Germinal center (tissue), 1 donor: ENCODE data around the gene GULP1.
"Not testable (repeated sequence)": the region's sequence is repeated elsewhere in the genome, so short reads cannot be mapped to it uniquely, and the experiment has no call there.

Source experiments
- DNase-seq: peaks from one replicate; pipeline ENCODE4 v3.0.0; 2012; ENCODE audit warnings: mixed read lengths, low spot score

Gene GULP1

GRCh38 chr2:188291617-188292347 lies at the start of gene GULP1:
Gene GULP1, plus strand, starts transcription at chr2:188291874. Its CDS starts 185,829 bp downstream, at chr2:188477703.
- DNase-seq: no peak

- no peak for DNase-seq
Observed at GRCh38 chr2:188243381-188243780, 48.3 kb upstream of the GULP1 start.

GRCh38 chr2:188244383-188244782 lies 47.3 kb upstream of the GULP1 start:
- DNase-seq: no peak

DNA sequence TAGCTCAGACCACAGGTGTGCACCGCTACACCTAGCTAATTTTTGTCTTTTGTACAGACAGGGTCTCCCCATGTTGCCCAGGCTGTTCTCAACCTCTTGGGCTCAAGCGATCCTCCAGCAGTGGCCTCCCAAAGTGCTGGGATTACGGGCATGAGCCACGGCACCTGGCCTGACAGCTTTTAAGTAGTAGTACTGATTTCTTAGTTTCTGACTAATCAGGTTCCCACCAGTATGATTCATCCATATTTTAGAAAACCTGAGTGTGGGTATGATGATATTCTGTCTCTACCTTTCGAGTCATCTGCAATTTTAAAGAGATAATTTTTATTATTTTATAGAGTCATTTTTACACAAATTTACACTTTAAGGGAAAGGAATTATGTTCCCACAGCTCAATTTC lies 46.4 kb upstream of the GULP1 start:
- no peak for DNase-seq

DNA sequence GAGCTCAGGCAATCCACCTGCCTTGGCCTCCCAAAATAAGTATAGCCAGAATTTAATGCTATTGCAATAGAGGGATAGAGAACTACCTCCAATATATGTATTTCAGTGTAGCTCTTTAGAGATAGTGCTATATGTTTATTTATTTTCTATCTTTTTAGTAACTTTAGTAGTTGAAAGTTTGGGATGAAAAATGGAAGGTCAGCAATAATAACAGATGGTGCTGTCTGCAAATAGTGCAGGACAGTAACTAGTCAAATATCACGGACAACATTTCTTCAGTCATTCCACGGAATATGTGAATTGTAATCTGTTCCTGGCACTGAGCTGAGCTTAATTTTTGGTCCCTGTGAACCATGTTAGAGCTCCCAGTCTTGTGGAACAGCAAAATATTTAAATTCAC lies 43.2 kb upstream of the GULP1 start:
- DNase-seq: no peak

GRCh38 chr2:188251034-188251433 lies 40.6 kb upstream of the GULP1 start:
- no peak for DNase-seq

DNA sequence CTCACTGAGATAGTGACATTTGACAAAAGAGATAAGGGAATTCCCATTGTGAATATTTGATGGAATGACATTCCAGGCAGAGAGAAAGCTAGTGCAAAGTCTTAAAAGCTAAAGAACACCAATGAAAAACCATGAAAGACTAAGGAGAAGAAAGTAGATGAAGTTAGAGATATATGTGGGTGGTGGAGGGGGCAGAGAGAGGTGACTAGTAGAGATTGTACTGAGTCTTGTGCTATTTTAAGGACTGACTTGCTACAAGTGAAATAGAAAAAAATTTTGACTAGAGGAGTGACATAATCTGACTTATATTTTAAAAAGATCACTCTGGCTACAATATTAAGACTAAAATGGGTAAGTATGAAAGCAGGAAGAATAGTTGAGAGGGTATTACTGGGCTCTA lies 35.3 kb upstream of the GULP1 start:
- DNase-seq: no peak

DNA sequence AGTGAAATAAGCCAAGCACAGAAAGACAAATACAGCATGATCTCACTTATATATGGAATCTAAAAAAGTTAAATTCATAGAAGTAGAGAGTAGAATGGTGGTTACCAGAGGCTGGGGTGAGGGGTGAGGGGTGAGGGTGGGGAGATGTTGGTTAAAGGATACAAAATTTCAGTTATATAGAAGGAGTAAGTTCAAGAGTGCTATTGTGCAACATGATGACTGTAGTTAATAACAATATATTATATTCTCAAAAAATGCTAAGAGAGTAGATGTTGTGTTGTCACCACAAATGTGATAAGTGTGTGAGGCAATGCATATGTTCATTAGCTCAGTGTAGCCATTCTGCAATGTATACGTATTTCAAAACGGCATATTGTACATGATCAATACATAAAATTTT lies 26.4 kb upstream of the GULP1 start:
- DNase-seq: no peak

DNA sequence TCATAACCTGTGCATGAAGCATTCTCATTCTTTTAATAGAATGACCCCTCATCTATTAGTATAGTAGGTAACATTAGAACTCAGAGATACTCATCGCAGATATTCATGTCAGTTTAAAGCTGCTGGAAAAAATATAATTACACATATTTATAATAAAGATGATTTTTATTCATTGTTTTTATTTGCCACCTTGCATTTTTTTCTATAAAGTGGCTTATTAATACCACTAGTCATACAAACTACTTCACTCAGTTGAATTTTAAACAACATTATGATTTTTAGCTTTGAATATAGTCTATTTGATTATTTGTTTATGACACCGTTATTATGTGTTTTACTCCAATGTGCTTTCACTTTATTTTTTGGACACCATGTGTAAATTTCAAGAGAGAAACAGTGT lies 23.9 kb upstream of the GULP1 start:
- DNase-seq: no peak

- DNase-seq: no peak
Observed at GRCh38 chr2:188269004-188269403, 22.7 kb upstream of the GULP1 start.

GRCh38 chr2:188272121-188272520 lies 19.6 kb upstream of the GULP1 start:
- DNase-seq: no peak

DNA sequence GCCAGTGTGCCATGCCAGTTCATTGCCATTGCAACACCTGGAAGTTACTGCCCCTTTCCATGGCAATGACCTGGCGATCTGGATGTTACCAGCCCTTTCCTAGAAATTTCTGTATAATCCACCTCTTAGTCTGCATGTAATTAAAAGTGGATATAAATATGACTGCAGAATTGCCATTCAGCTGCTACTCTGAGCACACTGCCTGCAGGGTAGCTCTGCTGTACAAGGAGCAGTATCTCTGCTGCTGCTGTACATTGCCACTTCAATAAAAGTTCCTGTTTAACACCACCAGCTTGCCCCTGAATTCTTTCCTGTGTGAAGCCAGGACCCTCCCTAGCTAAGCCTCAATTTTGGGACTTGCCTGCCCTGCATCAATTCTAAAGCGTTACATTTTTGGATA lies 17.4 kb upstream of the GULP1 start:
- DNase-seq: no peak

- no peak for DNase-seq
Observed at GRCh38 chr2:188276255-188276654, 15.4 kb upstream of the GULP1 start.

GRCh38 chr2:188277786-188278185 lies 13.9 kb upstream of the GULP1 start:
- no peak for DNase-seq

GRCh38 chr2:188278388-188279092 lies 13.1 kb upstream of the GULP1 start:
- no peak for DNase-seq

- DNase-seq: no peak
Observed at GRCh38 chr2:188279093-188279445, 12.6 kb upstream of the GULP1 start.

GRCh38 chr2:188280811-188281222 lies 10.9 kb upstream of the GULP1 start:
- no peak for DNase-seq

GRCh38 chr2:188282907-188283306 lies 8.8 kb upstream of the GULP1 start:
- DNase-seq: no peak

DNA sequence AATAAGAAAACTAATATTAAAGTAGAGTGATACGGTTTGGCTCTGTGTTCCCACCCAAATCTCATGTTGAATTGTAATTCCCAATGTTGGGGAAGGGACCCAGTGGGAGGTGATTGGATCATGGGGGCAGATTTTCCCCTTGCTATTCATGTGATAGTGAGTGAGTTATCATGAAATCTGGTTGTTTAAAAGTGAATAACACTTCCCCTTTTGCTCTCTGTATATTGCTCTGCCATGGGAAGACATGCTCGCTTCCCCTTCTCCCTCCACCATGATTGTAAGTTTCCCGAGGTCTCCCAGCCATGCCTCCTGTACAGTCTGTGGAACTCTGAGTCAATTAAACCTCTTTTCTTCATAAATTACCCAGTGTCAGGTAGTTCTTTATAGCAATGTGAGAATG lies 7.4 kb upstream of the GULP1 start:
- DNase-seq: not testable (repeated sequence)

- DNase-seq: no peak
Observed at GRCh38 chr2:188285049-188285448, 6.6 kb upstream of the GULP1 start.

- no peak for DNase-seq
Observed at GRCh38 chr2:188285774-188286173, 5.9 kb upstream of the GULP1 start.

DNA sequence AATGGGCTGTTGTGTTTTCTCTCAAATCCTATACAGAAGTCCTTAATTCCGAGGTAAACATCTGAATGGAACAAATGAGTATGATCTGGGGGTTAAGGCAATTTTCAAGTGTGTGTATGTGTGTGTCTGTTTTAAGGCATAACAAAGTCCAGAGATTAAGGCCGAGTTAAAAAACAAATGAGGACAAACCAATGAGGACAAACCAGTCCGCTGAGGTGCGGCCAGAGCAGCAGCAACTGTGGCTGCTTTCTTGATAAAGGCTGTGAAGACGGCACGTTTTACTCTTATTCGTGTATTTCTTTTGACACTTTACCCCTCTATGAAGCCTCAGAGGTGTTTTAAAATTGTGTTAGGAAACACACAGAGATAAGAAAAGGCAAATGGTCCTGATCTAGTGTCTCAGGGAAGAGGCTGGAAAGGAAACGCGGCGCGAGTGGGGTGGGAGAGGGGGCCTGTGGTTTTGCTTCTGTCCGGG lies 495 bp upstream of the GULP1 start:
- DNase-seq: no peak

DNA sequence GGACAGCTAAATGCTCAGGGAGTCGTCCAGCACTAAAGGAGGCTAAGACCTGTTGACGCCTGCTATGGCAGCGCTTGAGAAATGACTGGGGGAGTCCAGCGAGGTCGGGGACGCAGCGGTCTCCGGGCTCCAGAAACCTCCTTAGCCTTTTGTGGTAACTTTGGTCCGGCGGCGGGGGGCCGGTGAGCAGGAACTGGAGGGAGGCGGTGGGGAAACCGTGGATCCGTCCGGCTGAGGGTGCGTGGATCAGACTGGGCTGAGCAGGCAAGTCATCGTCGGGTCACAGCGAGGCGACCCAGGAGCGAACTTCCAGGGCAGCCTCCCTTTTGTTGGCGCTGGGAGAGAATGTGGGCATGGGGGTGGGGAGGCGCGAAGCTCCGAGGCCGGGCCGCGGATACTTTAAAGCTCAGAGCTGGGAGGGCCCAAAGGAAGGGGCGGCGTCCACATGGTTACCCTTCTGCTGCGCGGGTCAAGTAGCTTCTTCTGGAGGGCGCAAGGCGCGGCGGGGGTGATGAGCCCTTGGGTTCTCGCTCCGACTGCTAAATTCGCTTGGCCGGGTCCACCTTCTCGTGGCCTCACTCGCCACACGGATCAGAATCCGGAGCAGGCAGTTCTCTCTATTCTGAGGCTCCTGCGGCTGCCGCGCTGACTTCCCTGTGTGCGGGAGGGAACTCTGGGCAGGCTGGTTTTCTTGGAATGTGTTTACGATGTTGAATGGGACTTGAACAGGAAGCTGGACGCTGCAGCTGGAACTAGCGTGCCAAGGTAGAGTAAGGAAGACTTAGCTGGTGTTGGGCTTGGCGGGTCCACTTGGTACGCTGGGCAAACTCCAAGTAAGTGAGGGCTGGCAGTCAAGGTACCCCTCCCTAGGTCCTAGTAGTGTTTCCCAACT lies 920 bp downstream of the GULP1 start:
- DNase-seq: no peak
